ENCODE measurements around the gene KCNQ1. TPM values are rescaled to one million over a fixed set of nuclear protein-coding genes. Genes with fewer than 3 reads are reported as not detected.

KCNQ1 gene
- polyA plus RNA-seq, 2 donors: 0.31 to 0.52 TPM

DNA sequence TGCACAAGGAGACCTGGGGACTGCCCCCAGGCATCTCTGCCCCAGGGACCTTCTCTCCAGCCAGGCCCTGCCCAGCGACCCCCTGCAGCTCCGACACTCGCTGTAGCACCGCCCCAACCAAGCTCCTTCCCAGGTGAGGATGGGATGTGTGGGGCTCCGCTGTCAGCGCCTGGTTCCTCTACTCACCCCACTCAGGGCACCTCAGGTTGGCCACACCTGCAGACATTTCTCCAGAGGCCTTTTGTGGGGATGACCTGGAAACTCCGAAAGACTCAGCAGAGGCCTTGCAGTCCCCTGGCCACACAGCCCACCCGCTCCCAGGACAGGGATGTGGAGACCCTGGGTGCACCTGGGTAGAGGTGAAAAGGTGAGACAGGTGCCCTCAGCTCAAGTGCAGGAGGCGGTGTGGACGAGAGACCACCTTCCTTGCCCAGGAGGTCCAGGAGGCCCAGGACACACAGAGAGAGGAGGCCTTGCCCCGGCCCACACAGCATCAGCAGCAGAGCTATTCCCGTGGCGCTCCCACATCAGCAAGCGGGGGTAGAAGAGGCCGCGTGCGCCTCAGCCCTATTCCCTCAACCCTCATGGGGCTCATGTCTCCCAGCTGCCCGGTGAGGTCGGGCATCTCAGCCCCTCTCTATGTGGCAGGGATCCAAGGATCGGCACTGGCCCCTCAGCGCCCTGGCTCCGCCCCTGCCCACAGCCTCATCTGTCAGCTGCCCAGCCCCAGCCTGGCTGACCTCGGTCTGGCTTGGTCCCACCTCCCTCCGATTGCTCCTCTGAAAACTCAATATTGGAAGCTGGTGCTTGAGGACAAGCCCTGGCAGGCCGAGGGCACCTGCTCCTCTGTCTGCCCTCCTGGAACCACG, 21.4 kb upstream of the KCNQ1 start:
- no peak overlapping the region for H3K4me3 ChIP-seq (ENCODE audit: low read depth in 1 of 2, low read length in 2 of 2)
- no peak overlapping the region for H3K27ac ChIP-seq (ENCODE audit: low read depth in 2 of 2, low read length in 1 of 2)
- no peaks in the 10 kb centered on the region for H3K36me3 ChIP-seq (ENCODE audit: control insufficient read depth in 2 of 2, insufficient read depth in 2 of 2, low read length in 1 of 2)
- peaks cover 0 to 9% of the 10 kb centered on the region in 2 donors for H3K4me1 ChIP-seq (ENCODE audit: control insufficient read depth in 2 of 2, insufficient read depth in 2 of 2, low read length in 1 of 2)
- H3K9me3 ChIP-seq (ENCODE audit: control insufficient read depth in 2 of 2, insufficient read depth in 1 of 2, low read depth in 1 of 2, low read length in 1 of 2): no peaks in the 10 kb centered on the region
- peaks cover 0 to 3% of the 10 kb centered on the region in 2 donors for H3K27me3 ChIP-seq (ENCODE audit: control insufficient read depth in 1 of 2, insufficient read depth in 2 of 2, low read length in 2 of 2)
- 73 to 77% methylated on average over 26 of the region's 26 CpGs for whole genome bisulfite sequencing, 2 donors

DNA sequence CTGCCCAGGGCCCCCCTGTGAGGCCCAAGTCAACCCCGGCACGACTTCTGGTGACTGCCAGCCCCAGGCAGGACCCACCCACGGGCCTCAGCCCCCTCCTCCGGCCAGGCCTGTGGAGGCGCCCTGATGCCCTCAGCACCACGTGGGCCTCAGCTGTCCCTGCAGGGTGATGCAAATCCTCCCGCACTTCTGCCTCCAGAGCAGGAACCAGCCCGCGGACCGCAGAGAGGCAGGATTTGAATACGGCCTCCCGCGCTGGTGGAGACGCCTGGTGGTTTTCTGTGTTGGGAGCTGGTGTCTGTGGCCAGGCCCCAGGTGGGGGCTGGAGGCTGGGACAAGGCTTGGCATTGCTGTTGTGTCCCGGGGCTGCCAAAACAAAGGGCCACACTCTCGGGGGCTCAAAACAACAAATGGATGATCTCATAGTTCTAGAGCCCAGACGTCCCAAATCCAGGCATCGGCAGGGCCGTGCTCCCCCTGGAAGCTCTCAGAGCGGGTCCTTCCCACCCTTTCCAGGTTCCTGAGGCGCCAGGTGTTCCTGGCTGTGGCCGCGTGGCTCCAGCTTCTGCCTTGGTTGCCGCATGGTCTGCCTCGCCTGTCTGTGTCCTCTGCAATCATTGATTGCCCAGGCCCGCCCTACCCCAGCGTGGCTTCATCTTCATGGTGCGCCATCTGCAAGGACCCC, 19.9 kb upstream of the KCNQ1 start:
- WGBS, 2 donors: 74 to 75% methylated on average over 28 of the region's 28 CpGs
- H3K4me1 ChIP-seq (ENCODE audit: control insufficient read depth in 2 of 2, insufficient read depth in 2 of 2, low read length in 1 of 2): peaks cover 0 to 9% of the 10 kb centered on the region in 2 donors
- H3K27me3 ChIP-seq (ENCODE audit: control insufficient read depth in 1 of 2, insufficient read depth in 2 of 2, low read length in 2 of 2): peaks cover 0 to 3% of the 10 kb centered on the region in 2 donors
- H3K36me3 ChIP-seq (ENCODE audit: control insufficient read depth in 2 of 2, insufficient read depth in 2 of 2, low read length in 1 of 2): no peaks in the 10 kb centered on the region
- no peak overlapping the region for H3K27ac ChIP-seq (ENCODE audit: low read depth in 2 of 2, low read length in 1 of 2)
- peaks cover 0 to 2% of the 10 kb centered on the region in 2 donors for H3K9me3 ChIP-seq (ENCODE audit: control insufficient read depth in 2 of 2, insufficient read depth in 1 of 2, low read depth in 1 of 2, low read length in 1 of 2)
- no peak overlapping the region for H3K4me3 ChIP-seq (ENCODE audit: low read depth in 1 of 2, low read length in 2 of 2)

DNA sequence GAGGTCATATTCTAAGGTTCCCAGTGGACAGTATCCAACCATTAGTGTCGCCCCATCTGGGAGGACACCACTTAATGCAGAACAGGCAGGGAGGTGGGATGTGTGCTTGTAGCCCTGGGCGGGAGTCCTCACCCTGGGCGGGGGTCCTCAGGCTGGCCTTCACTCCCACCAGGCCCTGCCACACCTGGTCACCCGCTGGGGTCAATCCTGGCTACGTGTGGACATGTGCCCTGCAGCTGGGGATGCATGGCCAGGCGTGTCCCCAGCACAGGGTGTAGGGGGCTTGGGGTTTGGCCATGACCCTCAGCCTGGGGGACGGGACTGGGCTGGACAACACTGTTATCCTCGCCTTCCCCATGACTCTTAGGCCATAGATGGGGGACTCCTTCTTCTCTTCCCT, 19.3 kb upstream of the KCNQ1 start:
- no peaks in the 10 kb centered on the region for H3K36me3 ChIP-seq (ENCODE audit: control insufficient read depth in 2 of 2, insufficient read depth in 2 of 2, low read length in 1 of 2)
- WGBS, 2 donors: 78 to 79% methylated on average over 8 of the region's 8 CpGs
- H3K27me3 ChIP-seq (ENCODE audit: control insufficient read depth in 1 of 2, insufficient read depth in 2 of 2, low read length in 2 of 2): peaks cover 0 to 3% of the 10 kb centered on the region in 2 donors
- peaks cover 0 to 4% of the 10 kb centered on the region in 2 donors for H3K9me3 ChIP-seq (ENCODE audit: control insufficient read depth in 2 of 2, insufficient read depth in 1 of 2, low read depth in 1 of 2, low read length in 1 of 2)
- no peak overlapping the region for H3K4me3 ChIP-seq (ENCODE audit: low read depth in 1 of 2, low read length in 2 of 2)
- H3K27ac ChIP-seq (ENCODE audit: low read depth in 2 of 2, low read length in 1 of 2): no peak overlapping the region
- H3K4me1 ChIP-seq (ENCODE audit: control insufficient read depth in 2 of 2, insufficient read depth in 2 of 2, low read length in 1 of 2): peaks cover 0 to 6% of the 10 kb centered on the region in 2 donors

DNA sequence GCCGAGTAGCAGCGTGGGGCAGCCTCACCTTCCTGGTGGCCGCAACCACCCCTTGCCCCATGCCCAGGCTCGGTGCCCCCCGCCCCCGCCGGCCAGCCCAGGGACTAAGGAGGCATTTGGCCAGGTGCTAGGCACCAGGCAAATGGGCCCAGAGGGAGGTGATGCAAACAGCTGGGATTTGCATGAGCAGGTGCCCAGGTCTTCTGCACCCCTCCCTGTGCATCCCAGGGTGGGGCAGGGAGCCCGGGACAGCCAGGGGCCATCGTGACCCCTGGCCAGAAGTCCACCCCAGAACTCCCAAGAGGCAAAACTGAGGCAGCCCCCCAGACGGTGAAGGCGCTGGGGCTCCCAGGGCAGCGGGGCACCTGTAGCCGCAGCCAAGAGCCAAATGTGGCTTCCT, 18.6 kb upstream of the KCNQ1 start:
- no peaks in the 10 kb centered on the region for H3K36me3 ChIP-seq (ENCODE audit: control insufficient read depth in 2 of 2, insufficient read depth in 2 of 2, low read length in 1 of 2)
- H3K9me3 ChIP-seq (ENCODE audit: control insufficient read depth in 2 of 2, insufficient read depth in 1 of 2, low read depth in 1 of 2, low read length in 1 of 2): peaks cover 0 to 7% of the 10 kb centered on the region in 2 donors
- no peak overlapping the region for H3K27ac ChIP-seq (ENCODE audit: low read depth in 2 of 2, low read length in 1 of 2)
- 79 to 86% methylated on average over 13 of the region's 13 CpGs for WGBS, 2 donors
- H3K27me3 ChIP-seq (ENCODE audit: control insufficient read depth in 1 of 2, insufficient read depth in 2 of 2, low read length in 2 of 2): no peaks in the 10 kb centered on the region
- no peak overlapping the region for H3K4me3 ChIP-seq (ENCODE audit: low read depth in 1 of 2, low read length in 2 of 2)
- peaks cover 0 to 6% of the 10 kb centered on the region in 2 donors for H3K4me1 ChIP-seq (ENCODE audit: control insufficient read depth in 2 of 2, insufficient read depth in 2 of 2, low read length in 1 of 2)

DNA sequence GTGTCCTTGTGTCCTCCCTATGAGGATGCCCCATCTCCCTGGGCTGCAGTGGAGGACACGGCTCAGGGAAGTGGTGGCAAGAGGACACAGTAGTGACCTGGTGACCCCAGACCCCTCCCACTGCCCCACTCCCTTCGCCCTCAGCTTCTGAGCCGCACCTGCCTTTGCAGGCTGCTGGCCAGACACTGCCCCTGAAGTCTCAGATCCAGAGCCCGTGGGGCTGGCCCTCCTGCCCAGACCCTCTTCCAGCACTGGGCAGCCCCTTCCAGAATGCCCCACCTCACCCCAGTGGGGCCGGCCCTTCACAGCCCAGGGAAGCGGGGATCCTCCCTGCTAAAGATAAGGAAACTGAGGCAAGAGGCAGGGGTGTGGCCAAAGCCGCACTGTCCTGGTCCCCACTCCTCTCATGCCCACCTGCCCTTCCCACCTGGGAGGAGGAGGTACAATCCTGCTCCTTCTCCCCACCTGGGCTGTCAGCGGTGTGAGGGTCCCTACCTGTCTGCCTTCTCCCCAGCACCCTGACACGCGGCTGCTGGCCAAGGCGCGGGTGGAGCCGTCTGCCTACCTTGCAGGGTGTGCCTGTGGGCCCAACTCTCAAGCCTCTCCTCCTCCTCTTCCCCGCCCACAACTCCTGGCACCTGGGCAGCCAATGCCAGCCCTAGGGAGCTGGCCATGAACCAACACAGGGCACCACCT, 17.8 kb upstream of the KCNQ1 start:
- no peaks in the 10 kb centered on the region for H3K36me3 ChIP-seq (ENCODE audit: control insufficient read depth in 2 of 2, insufficient read depth in 2 of 2, low read length in 1 of 2)
- peaks cover 0 to 6% of the 10 kb centered on the region in 2 donors for H3K4me1 ChIP-seq (ENCODE audit: control insufficient read depth in 2 of 2, insufficient read depth in 2 of 2, low read length in 1 of 2)
- WGBS, 2 donors: 58 to 61% methylated on average over 14 of the region's 14 CpGs
- no peak overlapping the region for H3K27ac ChIP-seq (ENCODE audit: low read depth in 2 of 2, low read length in 1 of 2)
- no peaks in the 10 kb centered on the region for H3K27me3 ChIP-seq (ENCODE audit: control insufficient read depth in 1 of 2, insufficient read depth in 2 of 2, low read length in 2 of 2)
- no peak overlapping the region for H3K4me3 ChIP-seq (ENCODE audit: low read depth in 1 of 2, low read length in 2 of 2)
- peaks cover 0 to 7% of the 10 kb centered on the region in 2 donors for H3K9me3 ChIP-seq (ENCODE audit: control insufficient read depth in 2 of 2, insufficient read depth in 1 of 2, low read depth in 1 of 2, low read length in 1 of 2)

DNA sequence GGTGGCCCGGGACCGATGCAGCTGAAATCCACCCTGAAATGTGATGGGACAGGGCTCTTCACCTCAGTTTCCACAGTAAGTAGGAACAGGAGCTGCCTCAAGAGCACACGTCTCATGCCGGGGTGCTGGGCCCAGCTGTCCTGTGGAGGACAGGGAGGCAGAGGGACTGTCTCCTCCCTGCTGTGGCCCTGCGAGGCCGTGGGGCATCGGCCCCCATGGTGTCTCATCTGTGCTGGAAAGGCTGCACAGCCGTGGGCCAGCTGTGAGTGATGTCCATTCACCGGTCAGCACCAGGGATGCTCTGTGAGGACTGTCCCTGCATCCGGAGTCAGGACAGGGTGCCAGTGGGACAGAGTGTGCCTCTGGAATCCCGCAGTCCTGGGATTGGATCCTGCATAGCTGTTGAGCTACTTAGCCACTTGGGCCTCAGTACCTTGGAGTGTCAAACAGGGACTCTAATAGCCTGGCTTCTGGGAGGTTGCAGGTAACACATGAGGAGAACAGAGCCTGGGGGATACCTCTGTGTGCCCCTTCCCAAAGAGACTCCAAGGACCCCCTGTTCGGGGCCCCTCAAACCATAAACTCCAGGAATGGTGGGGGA, 17.0 kb upstream of the KCNQ1 start:
- Histone ChIP-seq H3K27ac (ENCODE audit: low read depth in 2 of 2, low read length in 1 of 2) (no peak overlapping the region), H3K4me3 (ENCODE audit: low read depth in 1 of 2, low read length in 2 of 2) (no peak overlapping the region), H3K9me3 (ENCODE audit: control insufficient read depth in 2 of 2, insufficient read depth in 1 of 2, low read depth in 1 of 2, low read length in 1 of 2) (peaks cover 0 to 7% of the 10 kb centered on the region in 2 donors), H3K27me3 (ENCODE audit: control insufficient read depth in 1 of 2, insufficient read depth in 2 of 2, low read length in 2 of 2) (no peaks in the 10 kb centered on the region), H3K36me3 (ENCODE audit: control insufficient read depth in 2 of 2, insufficient read depth in 2 of 2, low read length in 1 of 2) (no peaks in the 10 kb centered on the region), H3K4me1 (ENCODE audit: control insufficient read depth in 2 of 2, insufficient read depth in 2 of 2, low read length in 1 of 2) (peaks cover 0 to 6% of the 10 kb centered on the region in 2 donors)
- 65 to 66% methylated on average over 12 of the region's 12 CpGs for WGBS, 2 donors

DNA sequence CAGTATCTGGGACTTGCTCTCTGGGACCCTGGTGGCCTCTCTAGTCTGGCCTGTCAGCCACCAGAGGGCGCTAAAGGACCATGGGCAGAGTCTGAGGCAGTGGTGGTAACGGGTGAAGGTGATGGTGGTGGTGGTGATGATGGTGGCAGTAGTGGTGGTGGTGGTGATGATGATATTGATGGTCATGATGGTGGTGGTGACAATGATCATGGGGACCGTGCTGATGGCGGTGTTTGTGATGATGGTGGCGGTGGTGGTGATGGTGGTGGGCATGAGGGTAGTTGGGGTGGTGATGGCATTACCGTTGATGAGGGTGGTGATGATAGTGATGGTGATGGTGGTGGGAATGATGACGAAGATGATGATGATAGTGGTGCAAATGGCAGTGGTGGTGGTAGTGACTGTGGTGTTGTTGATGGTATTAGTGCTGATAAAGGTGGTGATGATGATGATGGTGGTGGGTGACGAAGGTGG, 16.4 kb upstream of the KCNQ1 start:
- H3K9me3 ChIP-seq (ENCODE audit: control insufficient read depth in 2 of 2, insufficient read depth in 1 of 2, low read depth in 1 of 2, low read length in 1 of 2): peaks cover 0 to 7% of the 10 kb centered on the region in 2 donors
- no peak overlapping the region for H3K27ac ChIP-seq (ENCODE audit: low read depth in 2 of 2, low read length in 1 of 2)
- no peaks in the 10 kb centered on the region for H3K36me3 ChIP-seq (ENCODE audit: control insufficient read depth in 2 of 2, insufficient read depth in 2 of 2, low read length in 1 of 2)
- H3K4me3 ChIP-seq (ENCODE audit: low read depth in 1 of 2, low read length in 2 of 2): no peak overlapping the region
- no peaks in the 10 kb centered on the region for H3K27me3 ChIP-seq (ENCODE audit: control insufficient read depth in 1 of 2, insufficient read depth in 2 of 2, low read length in 2 of 2)
- WGBS, 2 donors: 51 to 57% methylated on average over 8 of the region's 8 CpGs
- H3K4me1 ChIP-seq (ENCODE audit: control insufficient read depth in 2 of 2, insufficient read depth in 2 of 2, low read length in 1 of 2): peaks cover 0 to 6% of the 10 kb centered on the region in 2 donors

DNA sequence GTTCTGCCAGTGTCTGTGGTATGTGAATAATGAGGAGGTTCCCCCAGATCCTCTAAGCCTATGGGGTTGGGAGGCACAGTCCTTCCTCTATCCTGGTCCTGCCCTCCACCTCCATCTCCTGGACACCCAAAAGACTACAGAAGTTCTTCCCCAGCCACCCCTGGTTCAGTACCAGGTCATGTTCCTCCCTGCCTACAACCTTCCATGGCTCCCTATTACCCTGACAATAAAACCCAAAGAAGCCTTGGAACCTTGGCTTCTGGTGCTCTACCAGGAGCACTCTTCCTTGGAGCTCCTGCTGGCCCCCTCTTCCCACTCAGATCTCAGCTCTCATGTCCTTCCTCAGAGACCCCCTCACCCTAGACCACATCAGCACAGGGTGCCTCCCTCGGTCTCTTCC, 13.4 kb upstream of the KCNQ1 start:
- Histone ChIP-seq H3K36me3 (ENCODE audit: control insufficient read depth in 2 of 2, insufficient read depth in 2 of 2, low read length in 1 of 2) (no peaks in the 10 kb centered on the region), H3K27ac (ENCODE audit: low read depth in 2 of 2, low read length in 1 of 2) (no peak overlapping the region)

DNA sequence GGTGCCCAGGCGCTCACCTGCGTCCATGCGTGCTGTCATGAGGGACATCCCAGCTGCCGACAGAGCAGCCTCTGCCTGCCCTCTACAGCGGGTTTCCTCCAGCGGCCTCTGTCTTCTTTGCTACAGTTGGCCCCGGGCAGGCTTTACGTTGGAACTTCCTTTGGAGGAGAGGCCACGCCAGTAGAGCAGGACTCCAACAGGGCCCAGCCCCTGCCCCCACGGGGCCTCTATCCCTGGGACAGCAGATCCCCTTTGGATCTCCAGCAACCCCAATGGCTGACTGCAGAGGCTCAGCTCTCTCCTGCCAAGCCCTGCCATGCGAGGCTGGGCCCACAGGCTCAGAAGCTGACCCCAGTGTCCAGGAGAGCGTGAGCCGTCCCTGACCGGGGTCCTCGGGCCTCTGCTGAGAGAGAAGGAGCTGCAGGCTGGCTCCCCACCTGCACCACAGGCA, 12.6 kb upstream of the KCNQ1 start:
- no peaks in the 10 kb centered on the region for H3K36me3 ChIP-seq (ENCODE audit: control insufficient read depth in 2 of 2, insufficient read depth in 2 of 2, low read length in 1 of 2)
- WGBS, 2 donors: 63 to 79% methylated on average over 15 of the region's 15 CpGs
- no peak overlapping the region for H3K4me3 ChIP-seq (ENCODE audit: low read depth in 1 of 2, low read length in 2 of 2)
- no peak overlapping the region for H3K27ac ChIP-seq (ENCODE audit: low read depth in 2 of 2, low read length in 1 of 2)
- H3K9me3 ChIP-seq (ENCODE audit: control insufficient read depth in 2 of 2, insufficient read depth in 1 of 2, low read depth in 1 of 2, low read length in 1 of 2): peaks cover 0 to 13% of the 10 kb centered on the region in 2 donors
- H3K4me1 ChIP-seq (ENCODE audit: control insufficient read depth in 2 of 2, insufficient read depth in 2 of 2, low read length in 1 of 2): peaks cover 0 to 3% of the 10 kb centered on the region in 2 donors
- H3K27me3 ChIP-seq (ENCODE audit: control insufficient read depth in 1 of 2, insufficient read depth in 2 of 2, low read length in 2 of 2): no peaks in the 10 kb centered on the region

More for the DNA sequence above, 13.4 kb upstream of the KCNQ1 start:
- no peak overlapping the region for H3K4me3 ChIP-seq (ENCODE audit: low read depth in 1 of 2, low read length in 2 of 2)
- WGBS, 2 donors: 76 to 95% methylated on average over 1 of the region's 1 CpG
- peaks cover 0 to 13% of the 10 kb centered on the region in 2 donors for H3K9me3 ChIP-seq (ENCODE audit: control insufficient read depth in 2 of 2, insufficient read depth in 1 of 2, low read depth in 1 of 2, low read length in 1 of 2)
- H3K4me1 ChIP-seq (ENCODE audit: control insufficient read depth in 2 of 2, insufficient read depth in 2 of 2, low read length in 1 of 2): peaks cover 0 to 6% of the 10 kb centered on the region in 2 donors
- H3K27me3 ChIP-seq (ENCODE audit: control insufficient read depth in 1 of 2, insufficient read depth in 2 of 2, low read length in 2 of 2): no peaks in the 10 kb centered on the region

Data from esophagus (tissue), 2 donors.